Measurements from ENCODE around the gene BMPR2. TPM values are rescaled to one million over a fixed set of nuclear protein-coding genes. Genes with fewer than 3 reads are reported as not detected.

Gene BMPR2
- total and polyA plus RNA-seq, 2 donors (not counting 1 experiment from before 2014, with no cell fraction given): 3.1 to 24.6 TPM

GRCh38 chr2:202609381-202610145 is 233.4 kb downstream of the BMPR2 start:
- ATAC-seq (ENCODE audit: low read depth): peak; percentile 74
- Mint-ChIP-seq H3K9me3 (ENCODE audit: insufficient read depth) (no peaks in the 10 kb centered on the region), H3K27ac (peak overlapping the region; percentile 90), H3K27me3 (no peaks in the 10 kb centered on the region), H3K4me1 (peaks cover 35% of the 10 kb centered on the region), H3K4me3 (peak overlapping the region; percentile 58)
- CTCF ChIA-PET: interaction anchor here (0.5 to 1.7 kb wide), 3 partner anchors 12 to 35 kb away, joined by 3 to 12 read pairs (median 4); no protein-coding TSS in a partner anchor
- POLR2A ChIA-PET: interaction anchor here (0.6 to 1.1 kb wide), 2 partner anchors 26 to 411 kb away, joined by 3 read pairs; no protein-coding TSS in a partner anchor
- H3K27me3 ChIP-seq (replicated peaks in 1 of 4; ENCODE audit: control extremely low read depth in 1 of 4, control insufficient read depth in 3 of 4, insufficient read depth in 4 of 4, low read length in 3 of 4): no peaks in the 10 kb centered on the region
- peak overlapping the region; percentile 59 for H2AFZ ChIP-seq (ENCODE audit: insufficient read depth, low read depth, low read length, poor library complexity, severe bottlenecking)
- peaks cover 30 to 32% of the 10 kb centered on the region in 2 donors for H3K4me1 ChIP-seq (ENCODE audit: control insufficient read depth in 2 of 2, insufficient read depth in 2 of 2, low read length in 2 of 2)
- peak overlapping the region; percentile 40 for H3K9ac ChIP-seq (ENCODE audit: low read length)
- no peaks in the 10 kb centered on the region for H4K20me1 ChIP-seq (ENCODE audit: control insufficient read depth, insufficient read depth, low read length, poor library complexity, severe bottlenecking)
- peak overlapping the region; percentile 58 to 79 for H3K27ac ChIP-seq (ENCODE audit: low read length in 2 of 2)
- peak; percentile 48 for DNase-seq
- peak overlapping the region; percentile 71 for H3K4me2 ChIP-seq (replicated peaks; ENCODE audit: low read depth, low read length, poor library complexity, severe bottlenecking)
- WGBS (ENCODE audit: insufficient coverage): 50% methylated on average over 1 of the region's 3 CpGs
- TF ChIP-seq, protein P1, sequence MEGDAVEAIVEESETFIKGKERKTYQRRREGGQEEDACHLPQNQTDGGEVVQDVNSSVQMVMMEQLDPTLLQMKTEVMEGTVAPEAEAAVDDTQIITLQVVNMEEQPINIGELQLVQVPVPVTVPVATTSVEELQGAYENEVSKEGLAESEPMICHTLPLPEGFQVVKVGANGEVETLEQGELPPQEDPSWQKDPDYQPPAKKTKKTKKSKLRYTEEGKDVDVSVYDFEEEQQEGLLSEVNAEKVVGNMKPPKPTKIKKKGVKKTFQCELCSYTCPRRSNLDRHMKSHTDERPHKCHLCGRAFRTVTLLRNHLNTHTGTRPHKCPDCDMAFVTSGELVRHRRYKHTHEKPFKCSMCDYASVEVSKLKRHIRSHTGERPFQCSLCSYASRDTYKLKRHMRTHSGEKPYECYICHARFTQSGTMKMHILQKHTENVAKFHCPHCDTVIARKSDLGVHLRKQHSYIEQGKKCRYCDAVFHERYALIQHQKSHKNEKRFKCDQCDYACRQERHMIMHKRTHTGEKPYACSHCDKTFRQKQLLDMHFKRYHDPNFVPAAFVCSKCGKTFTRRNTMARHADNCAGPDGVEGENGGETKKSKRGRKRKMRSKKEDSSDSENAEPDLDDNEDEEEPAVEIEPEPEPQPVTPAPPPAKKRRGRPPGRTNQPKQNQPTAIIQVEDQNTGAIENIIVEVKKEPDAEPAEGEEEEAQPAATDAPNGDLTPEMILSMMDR (IDR thresholded peaks at IDR 0.05): no peak
- no peaks in the 10 kb centered on the region for H3K9me3 ChIP-seq (ENCODE audit: control extremely low read depth in 1 of 3, control insufficient read depth in 2 of 3, insufficient read depth in 1 of 3, low read length in 2 of 3)
- H3K4me3 ChIP-seq (ENCODE audit: control extremely low read depth in 1 of 5, extremely low read depth in 1 of 5, insufficient read depth in 1 of 5, low read depth in 2 of 5, low read length in 4 of 5): peak overlapping the region in 2 of 5 experiments; percentile 3 to 45
- intact Hi-C loops (cut with micrococcal nuclease): loop anchor here (2.0 kb wide), 1 partner anchor 15 kb away; no protein-coding TSS in a partner anchor
- H3K36me3 ChIP-seq (replicated peaks in 1 of 2; ENCODE audit: control extremely low read depth in 1 of 2, control insufficient read depth in 1 of 2, extremely low read depth in 1 of 2, insufficient read depth in 2 of 2, low read length in 1 of 2): no peaks in the 10 kb centered on the region
- no peaks in the 10 kb centered on the region for H3K79me2 ChIP-seq (ENCODE audit: control insufficient read depth, insufficient read depth, low read length)

DNA sequence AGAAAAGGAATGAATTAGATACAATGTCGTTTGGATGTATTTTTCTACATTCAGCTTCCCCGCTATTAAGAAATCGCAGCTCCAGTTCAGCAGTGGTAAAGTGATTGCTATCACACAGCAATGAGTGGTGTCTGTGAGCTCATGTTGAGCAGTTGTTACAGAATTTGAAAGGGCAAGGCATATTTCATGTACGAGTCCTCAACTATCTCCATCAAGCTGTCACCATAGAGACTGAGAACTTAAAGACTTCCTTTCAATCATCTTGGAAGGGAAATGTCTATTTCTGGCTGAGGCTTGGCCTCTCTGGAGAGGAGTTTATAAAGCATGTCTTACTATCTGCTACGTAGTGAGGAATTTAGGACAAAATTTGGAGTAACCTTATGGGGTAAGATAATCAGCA is 234.3 kb downstream of the BMPR2 start:
- no peak overlapping the region for H3K4me3 Mint-ChIP-seq
- Histone ChIP-seq H3K4me2 (replicated peaks; ENCODE audit: low read depth, low read length, poor library complexity, severe bottlenecking) (no peak overlapping the region), H3K27ac (ENCODE audit: low read length in 2 of 2) (peak overlapping the region; percentile 11 to 79), H3K4me3 (ENCODE audit: control extremely low read depth in 1 of 5, extremely low read depth in 1 of 5, insufficient read depth in 1 of 5, low read depth in 2 of 5, low read length in 4 of 5) (no peak overlapping the region), H3K9ac (ENCODE audit: low read length) (no peak overlapping the region), H3K4me1 (ENCODE audit: control insufficient read depth in 2 of 2, insufficient read depth in 2 of 2, low read length in 2 of 2) (peaks cover 28 to 29% of the 10 kb centered on the region in 2 donors), H3K27me3 (replicated peaks in 1 of 4; ENCODE audit: control extremely low read depth in 1 of 4, control insufficient read depth in 3 of 4, insufficient read depth in 4 of 4, low read length in 3 of 4) (no peaks in the 10 kb centered on the region), H3K79me2 (ENCODE audit: control insufficient read depth, insufficient read depth, low read length) (no peaks in the 10 kb centered on the region), H3K9me3 (ENCODE audit: control extremely low read depth in 1 of 3, control insufficient read depth in 2 of 3, insufficient read depth in 1 of 3, low read length in 2 of 3) (no peaks in the 10 kb centered on the region), H2AFZ (ENCODE audit: insufficient read depth, low read depth, low read length, poor library complexity, severe bottlenecking) (peak overlapping the region; percentile 12), H4K20me1 (ENCODE audit: control insufficient read depth, insufficient read depth, low read length, poor library complexity, severe bottlenecking) (no peaks in the 10 kb centered on the region), H3K36me3 (replicated peaks in 1 of 2; ENCODE audit: control extremely low read depth in 1 of 2, control insufficient read depth in 1 of 2, extremely low read depth in 1 of 2, insufficient read depth in 2 of 2, low read length in 1 of 2) (no peaks in the 10 kb centered on the region)
- intact Hi-C loops (cut with micrococcal nuclease): no loop called here
- peaks cover 29% of the 10 kb centered on the region for H3K4me1 Mint-ChIP-seq
- ATAC-seq (ENCODE audit: low read depth): no peak
- WGBS (ENCODE audit: insufficient coverage): no CpG with 5 or more reads among the region's 5 CpGs
- H3K27ac Mint-ChIP-seq: peak overlapping the region; percentile 90
- H3K9me3 Mint-ChIP-seq (ENCODE audit: insufficient read depth): no peaks in the 10 kb centered on the region
- POLR2A ChIA-PET: interaction anchor here (0.6 kb wide), 1 partner anchor 410 kb away, joined by 3 read pairs; no protein-coding TSS in a partner anchor
- DNase-seq: no peak
- no peaks in the 10 kb centered on the region for H3K27me3 Mint-ChIP-seq
- TF ChIP-seq, protein P1 (IDR thresholded peaks at IDR 0.05): no peak
- no peak for TF ChIP-seq EZH2 (IDR thresholded peaks at IDR 0.05; ENCODE audit: borderline replicate concordance, insufficient read depth, low read depth, low read length, poor library complexity, severe bottlenecking)
- CTCF ChIA-PET: interaction anchor here (0.5 to 1.7 kb wide), 3 partner anchors 12 to 35 kb away, joined by 3 to 12 read pairs (median 4); no protein-coding TSS in a partner anchor
